HUES64 (cell line): ENCODE results near the gene HSD11B2.

Source experiments
- H3K27ac ChIP-seq: 2 replicates; pipeline ENCODE4 v1.7.0; 2013; ENCODE audit warnings: low read depth, low read length, inconsistent platforms
- H3K27me3 ChIP-seq: 2 replicates; pipeline ENCODE4 v1.6.1; 2013; ENCODE audit warnings: mild to moderate bottlenecking, low read length; ENCODE audit not compliant: insufficient read depth
- H3K36me3 ChIP-seq: 2 replicates; pipeline ENCODE4 v1.6.1; 2013; ENCODE audit warnings: mild to moderate bottlenecking, low read length; ENCODE audit not compliant: insufficient read depth
- H3K4me1 ChIP-seq: 2 replicates; pipeline ENCODE4 v1.6.1; 2013; ENCODE audit warnings: mild to moderate bottlenecking, low read length, moderate library complexity; ENCODE audit not compliant: insufficient read depth
- H3K4me3 ChIP-seq: 2 replicates; pipeline ENCODE4 v1.5.1; 2013; ENCODE audit warnings: mild to moderate bottlenecking, low read length, moderate library complexity
- H3K9ac ChIP-seq: 2 replicates; pipeline ENCODE4 v1.6.1; 2013; ENCODE audit warnings: mild to moderate bottlenecking, low read depth, low read length
- H3K9me3 ChIP-seq: 2 replicates; pipeline ENCODE4 v1.6.1; 2013; ENCODE audit warnings: low read depth, low read length; ENCODE audit not compliant: insufficient read depth
- WGBS: fragments of 150-250, 120-280 bp; methylation state at CpG from one replicate; pipeline ENCODE4 v1.1.7; 2013; ENCODE audit warnings: missing lambda C conversion rate; 5-methylcytosine and 5-hydroxymethylcytosine counted together

HSD11B2 gene

DNA sequence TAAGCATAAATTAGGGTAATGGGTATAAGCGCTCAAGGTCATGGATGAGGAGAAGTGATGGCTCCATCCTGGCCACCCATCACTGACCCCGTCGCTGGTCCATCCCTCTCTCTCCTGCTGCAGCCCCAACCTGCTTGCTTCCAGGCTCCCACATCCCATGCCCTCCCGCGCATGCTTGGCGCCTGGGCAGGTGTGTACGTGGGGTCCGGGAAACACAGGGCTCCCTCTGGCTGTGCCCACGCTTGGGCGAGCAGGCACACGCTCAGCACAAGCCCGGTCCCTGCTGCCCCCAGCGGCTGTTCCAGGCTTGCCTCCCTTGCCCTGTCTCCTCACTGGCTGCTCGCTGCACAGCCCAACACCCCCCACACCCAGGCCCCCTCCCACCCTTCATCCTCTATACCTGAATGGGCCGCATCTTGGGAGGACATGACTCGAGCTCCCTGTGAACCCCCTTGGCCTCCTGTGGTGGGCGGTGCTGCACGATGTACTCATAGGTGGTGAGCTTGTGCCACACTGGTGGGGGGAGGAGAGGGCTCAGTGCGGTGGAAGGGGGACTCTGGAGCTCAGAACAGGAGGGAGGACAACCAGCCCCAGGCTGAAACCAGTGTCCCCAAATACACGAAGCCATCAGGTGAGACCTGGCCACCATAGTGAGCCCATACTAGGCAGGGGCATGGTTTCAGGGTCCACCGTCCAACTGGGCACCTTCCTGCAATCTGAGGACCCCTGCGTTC lies 32.9 kb upstream of the HSD11B2 start:
- WGBS, result 91% methylated on average over 22 of the region's 22 CpGs
- no peak overlapping the region for H3K4me3 ChIP-seq

DNA sequence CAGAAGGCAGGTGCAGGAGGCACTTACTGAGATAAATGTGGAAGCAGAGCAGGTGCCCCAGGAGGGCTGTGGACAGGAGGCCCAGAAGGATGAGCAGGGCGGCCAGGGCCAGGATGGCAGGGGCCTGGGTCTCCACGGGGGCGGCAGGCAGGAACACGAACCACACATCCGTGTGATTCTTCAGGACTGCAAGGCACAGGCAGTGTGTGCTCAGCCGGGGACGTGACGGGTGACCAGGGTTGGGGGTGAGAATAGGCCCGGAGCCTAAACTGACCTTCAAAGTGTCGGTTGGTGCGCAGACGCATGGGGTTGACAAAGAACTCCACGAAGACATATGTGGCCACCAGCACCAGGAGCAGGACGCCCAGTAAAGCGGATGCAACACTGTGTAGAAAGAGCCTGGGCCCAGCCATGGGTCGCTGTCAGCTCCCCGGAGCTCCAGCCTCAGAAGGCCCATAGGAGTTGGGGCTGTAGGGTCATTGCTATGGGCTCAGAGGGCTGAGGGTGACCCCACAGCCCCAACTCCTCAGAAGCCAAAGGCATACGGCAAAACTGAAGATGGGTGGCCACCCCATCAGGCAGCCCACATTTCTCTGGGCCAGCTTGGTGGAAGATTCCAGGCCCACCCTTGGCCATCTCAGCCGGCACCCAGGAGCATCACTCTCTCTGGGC lies 32.2 kb upstream of the HSD11B2 start:
- Histone ChIP-seq H3K4me3 (no peak overlapping the region), H3K27ac (no peak overlapping the region), H3K27me3 (peaks cover 36% of the 10 kb centered on the region), H3K9me3 (no peaks in the 10 kb centered on the region), H3K9ac (no peak overlapping the region), H3K4me1 (peaks cover 18% of the 10 kb centered on the region), H3K36me3 (no peaks in the 10 kb centered on the region)
- 91% methylated on average over 19 of the region's 19 CpGs for WGBS

More for the DNA sequence above, 32.9 kb upstream of the HSD11B2 start:
- no peaks in the 10 kb centered on the region for H3K36me3 ChIP-seq
- H3K27ac ChIP-seq, result no peak overlapping the region
- H3K9me3 ChIP-seq, result no peaks in the 10 kb centered on the region
- no peak overlapping the region for H3K9ac ChIP-seq
- peaks cover 18% of the 10 kb centered on the region for H3K4me1 ChIP-seq
- peaks cover 43% of the 10 kb centered on the region for H3K27me3 ChIP-seq

DNA sequence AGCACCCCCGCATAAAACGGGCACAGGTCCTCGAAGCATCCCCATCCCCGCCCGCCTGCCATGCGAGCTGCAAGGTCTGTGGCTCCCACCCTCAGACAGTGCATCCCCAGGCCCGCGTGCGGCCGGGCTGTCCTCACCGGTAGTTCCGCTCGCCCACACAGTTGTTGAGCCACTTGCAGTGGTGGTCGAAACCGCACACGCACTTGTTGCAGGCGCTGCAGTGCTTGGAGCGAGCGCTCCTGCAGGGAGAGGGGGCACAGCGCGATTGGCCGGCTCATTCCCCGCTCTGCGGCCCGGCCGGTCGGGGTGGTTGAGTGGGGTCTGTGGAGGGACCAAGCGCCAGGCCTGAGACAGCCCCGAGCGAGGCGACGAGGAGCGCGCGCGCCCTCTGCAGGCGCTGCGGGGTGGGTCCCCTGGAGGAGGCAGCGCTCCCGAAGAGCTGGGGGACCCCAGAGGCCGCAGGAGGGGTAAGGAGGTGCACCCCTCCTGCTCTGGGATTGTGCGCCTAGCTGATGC lies 31.6 kb upstream of the HSD11B2 start:
- no peak overlapping the region for H3K27ac ChIP-seq
- no peak overlapping the region for H3K9ac ChIP-seq
- no peak overlapping the region for H3K4me3 ChIP-seq
- WGBS, result 32% methylated on average over 42 of the region's 42 CpGs
- H3K4me1 ChIP-seq, result peaks cover 18% of the 10 kb centered on the region
- no peaks in the 10 kb centered on the region for H3K9me3 ChIP-seq
- no peaks in the 10 kb centered on the region for H3K36me3 ChIP-seq
- peaks cover 30% of the 10 kb centered on the region for H3K27me3 ChIP-seq

DNA sequence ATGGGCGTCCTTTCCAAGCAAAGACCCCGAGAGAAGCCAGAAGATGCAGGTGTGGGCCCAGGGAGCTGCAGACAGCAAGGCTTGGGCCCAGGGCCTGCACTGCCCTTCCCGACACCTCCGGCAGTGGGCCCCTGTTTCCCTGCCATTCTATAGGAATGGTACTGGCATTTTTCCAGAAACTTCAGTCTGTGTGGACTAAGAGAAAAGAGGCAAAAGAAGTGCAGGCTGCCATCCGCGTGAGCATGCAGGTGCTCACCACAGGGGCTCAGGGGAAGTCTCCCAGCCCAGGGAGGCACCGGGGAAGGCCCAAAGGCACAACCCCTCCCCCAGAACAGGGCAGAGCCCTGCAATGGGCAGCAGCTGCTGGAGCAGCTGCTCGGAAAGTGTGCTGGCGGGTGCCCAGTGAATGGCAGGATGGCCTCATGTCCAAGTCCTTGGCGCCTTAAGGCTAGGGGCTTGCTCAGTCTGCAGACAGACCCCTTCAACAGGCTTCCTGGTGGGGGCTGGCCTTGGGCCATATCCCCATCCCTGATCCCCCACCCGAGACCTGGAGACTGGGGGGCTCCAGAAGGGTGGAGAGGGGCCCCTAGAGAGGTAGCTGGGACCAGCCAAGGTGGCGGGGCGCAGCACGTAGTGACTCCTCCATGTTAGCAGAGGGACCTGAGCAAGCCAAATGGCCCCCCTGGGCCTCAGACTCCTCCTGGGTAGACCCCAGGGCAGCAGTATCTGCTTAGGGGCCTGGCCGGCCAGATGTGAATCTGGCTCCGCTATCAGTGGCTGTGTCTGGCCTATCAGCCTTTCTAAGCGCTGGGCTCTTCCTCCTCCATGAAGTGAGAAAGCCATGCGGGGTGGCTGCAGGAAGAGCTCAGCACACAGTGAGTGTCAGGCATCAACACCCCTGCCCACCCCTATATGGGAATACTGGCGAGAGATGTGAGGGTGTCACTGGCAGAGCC lies 30.9 kb upstream of the HSD11B2 start:
- H3K36me3 ChIP-seq, result no peaks in the 10 kb centered on the region
- H3K27ac ChIP-seq, result no peak overlapping the region
- peaks cover 18% of the 10 kb centered on the region for H3K4me1 ChIP-seq
- peaks cover 22% of the 10 kb centered on the region for H3K27me3 ChIP-seq
- 83% methylated on average over 19 of the region's 19 CpGs for WGBS
- H3K9me3 ChIP-seq, result no peaks in the 10 kb centered on the region
- H3K9ac ChIP-seq, result no peak overlapping the region
- H3K4me3 ChIP-seq, result no peak overlapping the region

DNA sequence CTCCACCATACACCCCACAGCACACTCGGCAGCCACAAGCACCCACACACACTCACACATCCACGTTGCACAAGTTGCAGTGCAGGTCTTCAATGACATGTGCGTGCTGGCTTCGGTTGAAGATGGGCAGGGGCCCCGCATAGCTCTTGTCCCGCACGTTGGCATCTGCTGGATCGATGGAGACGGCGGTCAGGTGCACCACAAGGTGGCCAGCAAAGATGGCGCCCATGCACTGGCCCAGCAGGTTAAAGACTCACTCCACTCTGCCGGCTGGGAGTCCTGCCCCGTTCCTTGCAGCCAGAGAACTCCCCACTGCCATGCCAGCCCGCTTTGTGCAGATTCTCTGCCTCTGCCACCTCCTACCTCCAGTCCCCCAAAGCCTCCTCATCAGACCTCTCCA lies 30.0 kb upstream of the HSD11B2 start:
- WGBS, result 94% methylated on average over 14 of the region's 14 CpGs
- peaks cover 11% of the 10 kb centered on the region for H3K4me1 ChIP-seq
- H3K27me3 ChIP-seq, result peaks cover 14% of the 10 kb centered on the region
- no peak overlapping the region for H3K9ac ChIP-seq
- no peaks in the 10 kb centered on the region for H3K9me3 ChIP-seq
- H3K4me3 ChIP-seq, result no peak overlapping the region
- no peaks in the 10 kb centered on the region for H3K36me3 ChIP-seq
- H3K27ac ChIP-seq, result no peak overlapping the region

DNA sequence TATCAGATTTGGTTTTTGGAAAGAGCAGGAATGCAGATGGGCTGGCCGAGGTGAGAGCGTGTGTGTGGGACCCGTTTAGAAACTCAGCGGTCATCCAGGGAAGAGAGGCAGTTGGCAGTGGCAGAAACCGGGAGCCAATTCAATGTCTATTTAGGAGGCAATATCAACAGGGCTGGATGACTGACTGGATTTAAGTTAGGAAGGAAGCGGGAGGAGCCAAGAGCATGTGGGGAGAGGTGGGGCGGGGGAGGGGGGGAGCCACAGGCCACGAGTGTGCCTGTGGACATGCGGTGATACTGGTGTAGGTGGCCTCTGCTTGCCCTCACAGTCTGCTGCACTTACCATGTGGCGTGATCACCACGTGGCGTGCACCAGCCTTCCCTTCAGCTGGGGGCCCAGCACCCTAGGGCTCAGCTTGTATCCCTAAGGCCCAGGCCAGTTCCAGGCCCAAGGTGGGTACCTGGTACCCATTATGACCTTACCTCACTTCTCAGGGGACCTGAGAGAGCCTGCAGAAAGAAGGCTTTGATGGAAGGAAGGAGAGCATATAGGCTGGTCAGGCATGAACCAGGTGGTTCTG lies 26.9 kb upstream of the HSD11B2 start:
- H3K27me3 ChIP-seq, result peaks cover 2% of the 10 kb centered on the region; the same call in 1 of the 2 replicates
- WGBS, result 87% methylated on average over 12 of the region's 12 CpGs
- H3K9ac ChIP-seq, result no peak overlapping the region
- no peaks in the 10 kb centered on the region for H3K36me3 ChIP-seq
- peaks cover 11% of the 10 kb centered on the region; the same call in 1 of the 2 replicates for H3K4me1 ChIP-seq
- H3K27ac ChIP-seq, result no peak overlapping the region
- no peak overlapping the region for H3K4me3 ChIP-seq
- no peaks in the 10 kb centered on the region for H3K9me3 ChIP-seq

DNA sequence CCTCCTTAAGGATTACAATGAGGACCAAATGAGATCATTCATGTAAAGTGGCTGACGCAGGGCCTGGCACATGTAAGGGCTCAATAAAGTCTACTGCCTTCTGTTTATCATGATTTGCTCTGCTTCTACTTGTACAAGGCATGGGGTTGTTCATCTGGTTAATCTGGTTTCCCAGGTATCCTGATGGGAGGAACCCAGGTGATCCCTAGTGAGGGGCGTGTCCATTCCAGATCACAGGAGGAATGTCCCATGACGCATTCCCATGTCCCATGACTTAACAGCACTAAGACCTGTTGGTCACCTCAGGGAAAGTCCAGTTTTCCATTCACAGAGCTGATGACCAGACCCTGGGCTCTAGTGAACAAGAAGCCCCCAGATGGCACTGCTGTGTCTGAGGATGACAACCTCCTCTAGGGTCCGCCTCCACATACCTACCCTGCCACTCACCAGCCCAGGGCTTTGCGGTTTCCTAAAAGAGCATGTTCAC lies 26.1 kb upstream of the HSD11B2 start:
- 96% methylated on average over 5 of the region's 5 CpGs for WGBS
- Histone ChIP-seq H3K36me3 (no peaks in the 10 kb centered on the region), H3K4me3 (no peak overlapping the region), H3K4me1 (peaks cover 11% of the 10 kb centered on the region; the same call in 1 of the 2 replicates), H3K27me3 (no peaks in the 10 kb centered on the region), H3K9me3 (no peaks in the 10 kb centered on the region), H3K27ac (no peak overlapping the region), H3K9ac (no peak overlapping the region)

DNA sequence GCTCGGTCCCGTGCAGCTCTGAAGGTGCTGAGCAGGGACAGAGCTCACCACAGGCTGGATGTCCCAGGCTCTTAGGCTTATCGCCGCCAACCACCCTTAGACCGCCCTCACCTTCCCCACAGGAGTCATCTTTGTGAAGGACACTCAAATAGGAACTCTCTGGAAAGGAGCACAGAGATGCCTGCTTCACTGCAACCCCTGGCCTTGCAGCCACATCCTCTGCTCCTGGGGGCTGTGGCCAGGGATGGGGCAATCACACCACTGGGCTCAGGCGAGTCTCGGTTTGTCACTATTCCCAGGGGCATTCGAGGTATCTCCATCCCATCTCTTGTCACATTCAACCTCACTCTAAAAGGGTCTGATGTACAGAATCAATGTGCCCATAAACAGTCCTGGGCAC lies 25.6 kb upstream of the HSD11B2 start:
- H3K36me3 ChIP-seq, result no peaks in the 10 kb centered on the region
- H3K4me1 ChIP-seq, result peaks cover 11% of the 10 kb centered on the region; the same call in 1 of the 2 replicates
- no peak overlapping the region for H3K27ac ChIP-seq
- WGBS, result 93% methylated on average over 8 of the region's 8 CpGs
- H3K4me3 ChIP-seq, result no peak overlapping the region
- H3K9ac ChIP-seq, result no peak overlapping the region
- H3K9me3 ChIP-seq, result no peaks in the 10 kb centered on the region
- H3K27me3 ChIP-seq, result no peaks in the 10 kb centered on the region

DNA sequence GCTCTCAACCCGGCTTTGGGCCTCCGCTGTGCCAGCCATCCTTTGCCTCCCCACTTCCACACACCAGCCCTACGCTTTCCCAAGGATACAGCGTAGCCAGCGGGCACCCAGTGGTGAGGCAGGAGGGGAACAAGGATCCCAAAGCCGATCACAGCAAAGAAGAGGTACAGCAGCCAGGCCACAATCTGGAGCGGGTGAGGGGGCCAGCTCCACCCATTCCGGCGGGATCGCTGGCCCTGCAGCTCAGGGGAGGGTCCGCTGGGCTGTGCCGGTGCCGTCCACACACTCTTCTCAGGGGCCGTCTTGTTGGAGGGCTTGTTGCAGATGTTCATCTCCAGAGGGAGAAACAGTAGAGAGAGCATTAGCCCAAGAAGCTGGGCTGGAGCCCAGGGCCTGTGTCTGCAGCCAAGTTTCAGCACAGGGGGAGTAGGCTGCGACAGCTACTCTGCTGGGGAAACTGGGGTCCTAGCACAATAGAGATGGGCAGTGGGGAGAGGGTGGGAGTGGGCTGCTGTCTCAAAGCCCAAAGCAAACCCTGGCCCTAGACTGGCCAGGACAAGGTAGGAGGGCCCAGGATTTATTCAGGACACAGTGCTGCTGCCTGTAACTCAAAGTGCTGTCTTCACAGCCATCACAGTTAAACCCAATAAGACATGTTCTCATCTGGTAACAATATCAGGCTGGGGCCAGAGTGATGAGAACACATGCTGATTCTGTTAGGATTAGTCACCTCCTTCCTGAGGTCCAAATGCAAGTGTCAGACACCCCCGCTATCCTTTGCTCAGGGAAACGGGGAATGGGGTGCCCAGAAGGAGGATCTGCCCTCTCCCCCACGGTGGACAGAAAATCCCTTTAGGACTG lies 24.6 kb upstream of the HSD11B2 start:
- Histone ChIP-seq H3K4me3 (no peak overlapping the region), H3K36me3 (no peaks in the 10 kb centered on the region), H3K9me3 (no peaks in the 10 kb centered on the region), H3K9ac (peak overlapping the region; percentile 1; the same call in 1 of the 2 replicates), H3K27ac (no peak overlapping the region), H3K27me3 (no peaks in the 10 kb centered on the region), H3K4me1 (peaks cover 11% of the 10 kb centered on the region; the same call in 1 of the 2 replicates)
- WGBS, result 84% methylated on average over 18 of the region's 18 CpGs
